HG02840 (cell line): ENCODE results near the gene EPN2.
"Not testable (repeated sequence)": the region's sequence is repeated elsewhere in the genome, so short reads cannot be mapped to it uniquely, and the experiment has no call there.

Experiments
- ATAC-seq: cut with Tn5 transposase; IDR thresholded peaks from one replicate; pipeline ENCODE4 v1.9.1; 2021; ENCODE audit warnings: mild to moderate bottlenecking, moderate library complexity, moderate number of reproducible peaks; ENCODE audit not compliant: unreplicated experiment, low FRiP score

The EPN2 gene

DNA sequence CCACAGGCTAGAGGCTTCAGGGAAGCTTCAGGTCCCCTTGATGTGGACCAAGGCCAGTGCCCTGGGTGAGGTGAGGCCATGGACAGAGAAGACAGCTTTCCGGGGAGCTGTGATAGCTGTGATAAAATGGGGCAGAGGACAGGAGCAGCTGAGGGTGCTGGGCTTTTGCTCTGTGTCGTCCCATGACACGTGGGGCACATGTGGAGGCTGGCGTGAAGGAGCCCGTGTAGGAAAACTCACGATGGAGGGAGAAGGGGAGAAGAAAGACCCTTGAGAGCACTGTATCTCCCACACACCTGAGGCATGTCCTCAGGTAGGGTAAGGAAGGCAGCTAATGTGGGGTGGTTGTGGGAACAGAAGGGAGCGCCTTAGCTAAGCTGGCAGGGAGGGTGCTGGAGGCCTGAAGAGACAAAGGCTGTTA lies 104.1 kb downstream of the EPN2 start:
- ATAC-seq, result no peak

DNA sequence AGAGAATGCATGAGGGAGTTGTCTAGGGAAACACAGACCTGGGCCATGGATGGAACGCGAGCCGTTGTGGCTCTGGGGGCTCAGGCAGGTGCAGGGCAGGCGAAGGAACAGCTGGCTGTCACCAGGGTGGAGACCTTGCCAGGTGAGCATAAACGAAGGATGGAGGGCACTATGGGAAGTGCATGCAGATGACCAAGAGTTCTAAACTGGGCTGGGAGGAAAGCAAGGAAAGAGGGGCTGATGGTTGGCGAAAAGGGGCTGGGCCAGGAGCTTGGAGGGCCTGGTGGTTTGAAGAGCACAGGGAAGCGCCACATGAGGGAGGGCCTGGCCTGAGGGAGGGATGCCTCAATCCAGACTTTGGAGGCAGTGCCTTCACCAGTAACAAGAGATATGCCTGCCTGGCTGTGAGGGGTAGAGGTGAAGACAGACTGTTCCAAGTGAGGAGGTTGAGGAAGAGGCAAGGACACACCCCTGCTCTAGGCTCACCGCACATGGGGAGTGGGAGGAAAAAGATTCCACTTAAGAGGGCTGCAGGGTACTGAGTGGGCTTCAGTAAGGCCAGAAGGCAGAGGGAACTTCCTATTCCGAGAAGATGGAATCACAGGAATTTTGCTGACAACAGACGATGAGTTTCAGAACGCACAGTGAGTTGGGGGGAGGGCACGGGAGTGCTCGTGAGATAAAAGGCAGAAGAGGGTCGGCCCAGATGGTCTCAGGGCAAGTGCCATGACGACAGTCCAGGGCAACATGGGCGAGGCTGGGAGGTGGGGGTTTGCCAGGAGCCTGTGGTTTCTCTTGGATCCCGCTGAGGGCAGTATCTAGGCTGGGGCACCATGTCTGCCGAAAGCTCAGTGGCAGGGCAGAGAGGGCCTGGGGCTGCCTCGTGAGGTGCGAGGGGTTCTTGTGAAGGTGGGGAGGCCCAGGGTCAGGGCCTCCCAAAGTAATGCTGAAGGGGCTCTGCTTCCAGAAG lies 104.8 kb downstream of the EPN2 start:
- no peak for ATAC-seq

DNA sequence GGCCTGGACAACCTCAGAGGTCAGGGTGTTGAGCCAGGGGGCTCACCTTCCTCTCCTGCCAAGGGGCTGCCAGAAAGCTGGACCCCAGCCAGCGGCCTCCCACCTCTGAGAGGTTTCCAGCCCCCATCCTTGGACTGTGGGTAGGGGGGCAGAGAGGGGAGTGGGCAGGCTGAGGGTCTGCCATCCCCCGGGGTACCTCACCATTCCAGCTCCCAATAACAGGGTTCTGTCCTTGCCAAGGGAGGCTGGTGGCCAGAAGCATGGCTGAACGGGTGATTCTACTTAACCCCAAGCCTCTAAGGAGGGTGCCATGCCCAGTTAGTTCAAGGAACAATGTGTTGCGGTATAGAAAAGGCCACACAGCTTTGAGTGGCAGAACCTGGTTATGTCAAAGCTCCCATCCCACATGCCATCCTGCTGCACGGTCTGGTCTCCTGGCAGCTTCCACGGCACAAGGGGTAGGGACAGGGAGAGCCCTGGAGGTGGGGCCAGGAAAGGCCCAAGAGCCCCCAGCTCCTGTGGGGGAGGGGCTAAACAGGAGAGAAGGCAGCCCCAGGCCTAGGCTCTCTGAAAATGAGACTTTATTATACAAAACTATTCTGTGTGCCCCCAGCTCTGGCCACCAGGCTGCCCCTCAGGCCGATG lies 105.6 kb downstream of the EPN2 start:
- no peak for ATAC-seq

DNA sequence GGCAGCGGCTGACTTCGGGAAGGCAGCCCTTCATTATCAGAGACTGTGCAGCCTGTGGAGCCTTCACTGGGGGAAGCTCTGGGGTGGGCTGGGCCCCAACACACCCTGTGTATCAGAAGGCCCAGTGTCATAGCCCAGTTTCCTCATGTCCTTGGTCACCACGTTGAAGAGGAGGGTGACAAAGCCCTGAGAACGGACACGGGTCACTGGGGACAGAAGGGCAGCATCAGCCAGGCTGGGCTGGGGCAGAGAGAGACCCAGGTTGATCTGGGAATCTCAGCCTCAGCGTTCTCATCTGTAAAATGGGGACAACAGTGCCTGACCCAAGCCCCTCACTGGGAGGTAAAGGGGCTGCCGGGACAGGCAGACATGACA lies 106.1 kb downstream of the EPN2 start:
- ATAC-seq, result no peak

DNA sequence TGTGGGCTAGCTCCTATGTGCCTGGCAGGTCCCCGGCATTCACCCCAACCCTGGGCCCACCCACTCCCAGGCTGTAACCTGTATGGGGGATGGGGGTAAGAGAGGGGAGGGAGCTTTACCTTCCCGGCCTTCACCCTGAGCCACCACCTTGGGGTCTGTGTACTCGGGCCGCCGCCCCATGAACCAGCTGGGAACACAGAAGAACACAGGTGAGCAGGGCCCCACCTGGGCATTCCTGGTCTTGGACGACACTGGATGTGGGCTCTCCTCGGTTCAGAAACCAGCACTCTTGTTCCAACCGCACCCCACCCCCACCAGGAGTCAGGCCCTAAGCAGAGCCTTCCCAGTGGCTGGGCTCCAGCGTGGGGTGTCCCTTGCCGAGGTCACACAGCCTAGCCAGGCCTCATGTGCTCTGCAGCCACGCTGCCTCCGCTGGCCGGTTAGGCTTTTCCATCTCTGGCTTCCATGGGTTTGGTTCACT lies 106.5 kb downstream of the EPN2 start:
- no peak for ATAC-seq

DNA sequence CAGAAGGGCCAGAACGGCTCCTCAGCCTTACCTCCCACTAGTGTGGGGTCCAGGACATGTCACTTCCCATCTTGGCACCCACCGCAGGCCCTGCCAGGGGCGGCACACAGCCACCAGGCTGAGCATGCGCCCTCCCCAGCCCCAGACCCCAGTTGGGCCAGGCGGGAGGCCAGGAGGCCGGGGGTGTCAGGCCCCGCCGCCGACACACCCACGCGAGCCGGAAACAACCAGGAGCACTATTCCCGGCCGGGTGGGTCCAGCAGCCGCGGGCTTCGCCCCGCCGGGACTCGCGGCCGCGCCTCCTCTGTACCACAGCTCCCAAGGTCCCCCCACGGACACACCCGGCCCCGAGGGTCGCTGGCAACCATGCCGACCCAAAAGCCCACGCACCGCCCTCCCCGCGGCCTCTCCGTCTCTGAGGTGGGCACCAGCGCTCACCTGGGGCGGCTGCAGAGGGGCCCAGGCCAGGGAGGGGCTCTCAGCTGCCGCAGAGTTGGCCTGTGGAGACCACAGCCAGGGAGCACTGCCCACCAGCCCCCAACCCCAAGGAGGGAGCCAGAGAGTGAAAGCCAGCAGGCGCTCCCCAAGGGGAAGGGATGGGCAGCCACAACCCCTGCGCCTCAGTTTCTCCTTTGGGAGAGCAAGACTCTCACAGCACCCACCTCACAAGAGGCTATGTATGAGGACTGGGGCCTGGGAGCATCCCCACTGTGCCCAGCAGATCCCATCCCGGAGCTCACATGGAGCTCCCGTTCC lies 107.3 kb downstream of the EPN2 start:
- no peak for ATAC-seq

DNA sequence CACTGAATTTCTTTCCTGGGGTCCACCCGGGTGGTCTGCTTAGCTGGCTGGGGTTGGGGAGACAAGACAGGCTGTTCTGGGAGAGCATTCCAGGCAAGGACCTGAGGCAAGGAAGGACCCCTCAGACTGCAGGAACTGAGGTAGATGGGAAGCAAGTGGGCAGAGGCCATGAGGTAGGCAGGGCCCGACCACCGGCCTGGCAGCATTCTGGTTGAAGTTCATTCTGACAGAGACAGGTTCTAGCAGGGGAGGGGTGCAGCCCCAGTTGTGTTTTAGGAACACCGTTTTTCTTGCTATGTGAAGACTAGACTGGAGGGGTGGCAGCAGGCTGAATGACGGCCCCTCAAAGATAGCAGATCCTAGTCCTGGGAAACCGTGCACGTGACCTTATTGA lies 107.9 kb downstream of the EPN2 start:
- ATAC-seq, result no peak

- ATAC-seq, result no peak
These were observed 108.6 kb downstream of the EPN2 start for GRCh38 chr17:19345486-19346350.

GRCh38 chr17:19346351-19347255 lies 109.4 kb downstream of the EPN2 start:
- no peak for ATAC-seq

- no peak for ATAC-seq
These were observed 110.3 kb downstream of the EPN2 start for GRCh38 chr17:19347323-19348080.

DNA sequence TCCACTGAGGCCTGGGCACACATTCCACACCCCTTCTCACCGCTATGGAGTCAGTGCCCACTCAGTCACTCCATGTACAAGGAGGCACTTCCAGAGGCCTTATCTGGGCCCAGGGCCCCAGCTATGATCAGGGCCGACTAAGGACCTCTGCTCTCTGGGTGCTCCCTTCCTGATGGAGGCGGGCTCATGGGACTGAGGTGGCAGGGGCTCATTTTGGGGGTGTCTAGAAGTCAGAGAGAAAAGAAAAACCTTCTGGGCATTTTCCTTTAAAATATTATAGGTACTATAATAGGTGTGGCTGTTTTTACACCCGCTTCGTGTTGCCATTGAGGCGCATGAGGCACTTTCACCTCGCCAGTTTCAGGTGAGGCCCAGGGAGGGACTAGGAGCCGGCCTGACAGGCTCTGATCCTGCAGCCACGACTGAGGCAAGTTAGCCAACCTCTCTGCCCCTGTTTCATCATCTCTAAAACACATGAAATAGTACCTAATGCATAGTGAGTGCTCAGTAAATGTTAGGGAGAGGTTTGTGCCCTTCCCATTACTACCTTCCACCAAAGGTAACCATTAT lies 111.0 kb downstream of the EPN2 start:
- no peak for ATAC-seq

- no peak for ATAC-seq
These were observed 111.6 kb downstream of the EPN2 start for GRCh38 chr17:19348806-19349205.

GRCh38 chr17:19353401-19353800 lies 116.2 kb downstream of the EPN2 start:
- not testable (repeated sequence) for ATAC-seq

DNA sequence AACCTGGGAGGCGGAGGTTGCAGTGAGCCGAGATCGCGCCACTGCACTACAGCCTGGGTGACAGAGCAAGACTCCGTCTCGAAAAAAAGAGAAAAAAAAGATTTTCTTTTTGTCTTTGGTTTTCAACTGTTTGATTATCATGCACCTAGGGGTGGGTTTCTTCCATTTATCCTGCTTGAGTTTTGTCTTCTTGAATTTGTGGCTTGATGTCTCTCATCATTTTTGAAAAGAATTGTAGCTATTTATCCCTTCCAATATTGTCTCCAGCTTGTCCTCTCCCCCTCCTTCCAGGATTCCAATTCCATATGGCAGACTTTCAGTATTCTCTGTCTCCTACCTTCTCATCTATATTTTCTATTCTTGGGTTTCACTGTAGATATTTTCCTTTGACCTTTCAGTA lies 117.6 kb downstream of the EPN2 start:
- ATAC-seq, result no peak

DNA sequence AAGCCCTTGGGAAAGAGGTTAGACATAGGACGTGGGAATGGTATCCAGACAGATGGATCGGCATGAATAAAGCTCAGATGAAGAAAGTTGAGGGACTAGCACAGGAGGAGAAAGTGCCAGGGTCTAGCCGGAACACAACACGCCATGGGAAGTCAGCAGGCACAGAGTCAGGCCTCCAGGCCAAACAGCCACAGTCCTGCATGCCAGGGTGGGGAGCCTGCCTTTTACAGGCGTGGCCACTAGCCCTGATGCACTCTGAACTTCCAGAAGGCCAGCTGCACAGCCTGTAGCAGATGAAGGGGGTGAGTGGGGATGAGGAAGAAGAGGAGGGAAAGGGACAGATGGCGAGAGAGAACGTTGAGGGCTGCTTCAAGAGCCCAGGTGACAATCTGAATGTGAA lies 120.2 kb downstream of the EPN2 start:
- ATAC-seq, result no peak

- ATAC-seq, result no peak
These were observed 120.6 kb downstream of the EPN2 start for GRCh38 chr17:19357761-19358160.

DNA sequence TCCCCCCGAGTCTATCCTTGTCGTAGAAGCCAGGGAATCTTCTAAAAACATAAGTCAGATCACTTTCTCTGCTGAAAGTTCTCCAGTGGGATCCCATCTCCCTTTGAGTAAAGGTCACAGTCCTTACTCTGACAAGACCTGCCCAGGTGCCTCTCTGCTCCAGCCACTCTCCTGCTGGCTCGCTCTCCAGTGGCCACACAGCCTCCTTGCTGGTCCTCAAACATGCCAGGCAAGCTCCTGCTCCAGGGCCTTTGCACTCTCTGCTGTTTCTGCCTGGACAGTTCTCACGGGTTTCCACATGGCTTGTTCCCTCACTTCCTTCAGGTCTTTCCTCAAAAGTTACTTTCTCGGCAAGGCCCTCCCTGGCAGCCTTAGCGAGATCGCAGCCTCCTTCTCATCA lies 122.0 kb downstream of the EPN2 start:
- no peak for ATAC-seq

GRCh38 chr17:19359856-19360255 lies 122.7 kb downstream of the EPN2 start:
- no peak for ATAC-seq
